ENCODE results near the gene SEC24D.

The SEC24D gene

DNA sequence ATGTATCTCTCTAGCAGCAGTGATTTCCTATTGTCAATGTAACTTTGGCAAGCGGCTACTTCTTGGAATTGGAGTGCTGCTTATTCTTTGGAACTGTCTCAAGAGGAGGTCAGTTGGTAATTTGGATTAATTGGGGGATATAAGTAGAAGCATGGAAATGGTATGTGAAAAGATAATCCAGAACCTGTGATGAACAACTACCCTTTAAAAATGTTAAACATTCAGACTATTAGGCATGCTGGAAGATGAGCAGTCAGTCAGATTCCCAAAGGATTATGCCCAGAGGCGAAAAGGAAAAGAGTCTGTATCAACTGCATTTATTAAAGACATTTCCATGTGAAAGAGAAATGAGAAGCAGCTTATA, 62.5 kb downstream of the SEC24D start:
- no peak for DNase-seq (ENCODE audit: low read depth)

GRCh38 chr4:118772767-118773428, 63.0 kb downstream of the SEC24D start:
- DNase-seq (ENCODE audit: low read depth) = no peak

DNA sequence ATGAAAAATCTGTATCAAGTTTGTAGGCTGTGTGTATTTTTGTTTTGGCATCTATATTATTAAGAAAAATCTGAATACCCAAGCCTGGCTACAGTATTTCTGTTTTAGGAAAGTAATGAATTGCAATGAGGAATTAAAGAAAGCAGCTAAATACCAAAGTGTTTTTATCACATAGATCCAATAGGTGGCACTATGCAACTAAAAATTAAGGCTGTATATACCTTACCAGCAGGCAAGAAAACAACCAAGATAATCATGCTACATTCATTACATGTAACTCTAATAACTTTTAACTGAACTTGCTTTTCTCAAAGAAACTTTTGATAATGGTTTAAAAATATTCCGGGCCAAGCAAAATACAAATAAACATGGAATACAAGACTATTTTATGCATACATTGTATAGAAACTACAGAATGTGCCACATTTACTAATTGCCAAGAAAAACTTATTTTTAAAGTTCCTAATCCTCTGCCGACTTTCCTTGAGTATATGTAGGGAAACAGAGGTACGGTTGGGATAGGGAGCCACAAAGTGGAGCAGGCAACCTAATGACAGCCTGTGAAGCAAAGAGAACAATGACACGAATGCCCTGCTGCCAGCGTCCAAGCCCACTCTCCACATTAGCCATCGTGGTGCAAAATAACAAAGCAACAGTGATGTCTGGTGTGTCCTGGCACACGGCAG, 63.7 kb downstream of the SEC24D start:
- no peak for DNase-seq (ENCODE audit: low read depth)

GRCh38 chr4:118770741-118771187, 65.2 kb downstream of the SEC24D start:
- no peak for DNase-seq (ENCODE audit: low read depth)

DNA sequence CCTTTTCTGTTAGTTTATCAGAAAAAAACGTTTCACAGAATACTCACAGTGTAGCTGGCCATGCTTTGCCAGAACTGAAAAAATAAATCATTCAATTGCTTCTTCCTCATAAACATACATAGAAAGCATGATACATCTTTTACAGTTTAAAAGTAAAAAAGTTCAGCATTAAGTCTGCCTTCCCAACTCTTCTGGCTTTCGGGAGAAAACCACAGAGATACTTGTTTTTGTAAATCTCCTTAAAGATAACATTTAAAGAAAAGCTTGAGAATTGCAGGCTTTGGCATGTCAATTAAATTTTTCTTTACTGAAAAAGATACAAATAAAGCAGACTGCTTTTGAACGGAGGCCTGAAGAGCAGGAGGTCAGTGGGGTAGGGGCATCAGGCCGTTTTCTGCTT, 66.8 kb downstream of the SEC24D start:
- no peak for DNase-seq (ENCODE audit: low read depth)

- no peak for DNase-seq (ENCODE audit: low read depth)
Observed at GRCh38 chr4:118767109-118767508, 68.8 kb downstream of the SEC24D start.

- no peak for DNase-seq (ENCODE audit: low read depth)
Observed at GRCh38 chr4:118765399-118765798, 70.5 kb downstream of the SEC24D start.

DNA sequence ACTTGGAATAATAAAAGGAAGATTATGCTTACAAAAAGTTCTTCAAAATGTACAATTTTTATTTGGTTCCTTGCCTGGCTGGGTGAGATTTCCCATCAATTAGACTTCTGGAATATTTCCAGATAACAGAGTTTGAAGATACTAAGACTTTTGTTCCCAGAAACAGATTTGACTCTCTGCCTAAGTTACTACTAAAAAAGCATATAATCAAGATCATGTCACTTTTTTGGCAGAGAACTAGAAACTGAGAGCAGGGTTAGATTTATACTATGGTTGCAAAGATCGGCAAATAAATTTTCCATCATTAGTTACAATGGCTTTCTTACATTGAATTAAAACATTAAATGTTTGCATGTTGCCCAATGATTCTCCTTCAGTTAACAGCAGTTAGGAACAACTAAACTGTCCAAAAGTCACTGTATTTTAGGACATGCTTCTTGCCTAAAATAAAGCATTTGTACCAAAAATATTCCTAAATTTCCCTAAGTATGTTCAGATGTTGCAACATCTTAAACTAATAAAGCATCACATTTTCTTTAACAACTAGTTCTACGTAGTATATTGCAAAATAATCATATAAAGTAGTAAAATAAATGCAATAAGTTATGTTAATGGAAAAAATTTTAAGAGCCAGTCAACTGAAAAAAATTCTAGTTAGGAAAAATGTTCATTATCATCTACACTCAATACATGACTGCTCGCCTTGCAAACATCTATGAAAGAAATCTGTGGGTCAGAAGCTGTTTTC, 73.0 kb downstream of the SEC24D start:
- DNase-seq (ENCODE audit: low read depth) = no peak

DNA sequence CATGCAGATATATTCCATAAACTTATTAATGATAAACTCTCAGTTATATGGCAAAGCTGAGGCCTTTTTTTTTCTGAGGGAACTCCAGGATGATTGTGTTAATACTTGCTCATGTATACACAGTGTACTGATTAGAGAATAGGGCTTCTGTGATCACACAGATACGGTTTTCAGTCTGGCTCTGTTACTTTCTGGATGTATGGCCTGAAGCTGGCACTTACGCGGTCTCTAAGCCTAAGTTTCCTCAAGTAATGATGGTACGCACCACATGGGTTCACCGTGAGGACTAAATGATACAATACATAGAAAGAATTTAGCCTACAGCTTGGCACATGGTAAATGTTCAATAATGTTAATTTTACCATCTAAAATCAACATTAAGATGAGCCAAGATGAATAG, 73.8 kb downstream of the SEC24D start:
- no peak for DNase-seq (ENCODE audit: low read depth)

GRCh38 chr4:118761397-118762016, 74.4 kb downstream of the SEC24D start:
- DNase-seq (ENCODE audit: low read depth) = no peak

DNA sequence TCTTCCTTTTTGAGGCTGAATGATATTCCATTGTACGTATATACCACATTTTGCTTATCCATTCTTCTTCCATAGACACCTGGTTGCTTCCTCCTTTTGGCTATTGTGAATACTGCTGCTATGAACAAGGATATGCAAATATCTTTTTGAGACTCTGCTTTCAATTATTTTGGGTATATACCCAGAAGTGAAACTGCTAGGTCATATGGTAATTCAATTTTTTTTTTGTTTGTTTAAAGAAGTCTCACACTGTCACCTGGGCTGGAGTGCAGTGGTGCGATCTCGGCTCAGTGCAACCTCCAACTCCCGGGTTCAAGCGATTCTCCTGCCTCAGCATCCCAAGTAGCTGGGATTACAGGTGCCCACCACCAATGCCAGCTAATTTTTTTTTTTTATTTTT, 75.4 kb downstream of the SEC24D start:
- no peak for DNase-seq (ENCODE audit: low read depth)

DNA sequence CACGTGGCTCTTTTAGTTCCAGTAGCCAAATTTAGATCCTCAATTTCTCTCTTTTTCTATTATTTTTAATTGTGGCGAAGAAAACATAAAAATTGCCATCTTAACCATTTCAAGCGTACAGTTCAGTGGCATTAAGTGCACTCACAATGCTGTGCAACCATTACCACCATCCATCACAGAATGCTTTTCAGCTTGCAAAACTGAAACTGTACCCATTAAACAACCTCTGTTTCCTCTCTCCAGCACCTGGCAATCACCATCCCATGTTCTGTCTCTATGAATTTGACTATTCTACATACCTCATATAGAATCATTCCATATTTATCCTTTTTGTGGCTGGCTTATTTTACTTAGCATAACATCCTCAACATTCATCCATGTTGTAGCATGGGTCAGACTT, 75.8 kb downstream of the SEC24D start:
- no peak for DNase-seq (ENCODE audit: low read depth)

GRCh38 chr4:118759481-118759880, 76.4 kb downstream of the SEC24D start:
- DNase-seq (ENCODE audit: low read depth) = no peak

- DNase-seq (ENCODE audit: low read depth) = no peak
Observed at GRCh38 chr4:118758293-118758692, 77.6 kb downstream of the SEC24D start.

DNA sequence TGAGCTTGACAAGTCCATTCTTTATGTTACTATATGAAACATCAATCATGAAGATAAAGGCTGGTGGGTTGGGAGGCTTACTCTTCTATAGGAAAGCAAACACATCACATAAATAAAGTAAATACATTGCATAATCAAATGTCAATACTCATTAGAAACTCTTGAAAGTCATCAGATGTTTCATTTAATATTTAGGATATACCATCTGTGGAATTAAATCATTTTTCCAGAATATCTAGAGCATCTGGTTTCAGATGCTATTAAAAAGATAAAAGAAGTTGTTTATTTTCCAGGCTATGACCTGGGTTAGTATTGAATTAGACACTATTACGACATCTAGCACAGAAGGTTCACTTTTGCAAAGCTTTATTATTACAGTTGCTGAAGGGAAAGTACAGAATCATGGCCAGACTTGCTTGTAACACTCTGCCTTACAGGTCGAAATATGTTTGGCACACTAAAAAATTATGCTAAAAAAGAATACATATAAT, 78.1 kb downstream of the SEC24D start:
- DNase-seq (ENCODE audit: low read depth) = no peak

DNA sequence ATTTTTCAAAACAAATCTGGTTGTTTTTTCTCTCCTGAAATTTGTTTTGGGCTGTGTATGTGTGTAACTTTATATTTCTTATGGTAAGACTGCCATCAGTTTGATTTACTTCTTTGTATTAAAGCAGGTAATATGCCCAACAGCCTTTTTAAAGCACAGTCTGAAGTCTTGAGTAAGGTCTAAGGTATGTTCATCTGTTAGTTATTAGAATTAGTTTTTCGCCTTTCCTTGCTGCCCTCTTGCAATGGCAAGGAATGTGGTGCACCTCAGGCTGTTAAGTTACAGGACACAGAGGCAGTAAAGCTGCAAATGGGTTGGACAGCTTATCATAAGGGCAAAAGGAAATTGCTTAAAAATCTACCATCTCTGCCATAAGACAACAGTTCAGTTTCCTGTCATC, 79.0 kb downstream of the SEC24D start:
- no peak for DNase-seq (ENCODE audit: low read depth)

GRCh38 chr4:118756429-118756828, 79.5 kb downstream of the SEC24D start:
- no peak for DNase-seq (ENCODE audit: low read depth)

GRCh38 chr4:118755438-118756226, 80.3 kb downstream of the SEC24D start:
- DNase-seq (ENCODE audit: low read depth) = no peak

DNA sequence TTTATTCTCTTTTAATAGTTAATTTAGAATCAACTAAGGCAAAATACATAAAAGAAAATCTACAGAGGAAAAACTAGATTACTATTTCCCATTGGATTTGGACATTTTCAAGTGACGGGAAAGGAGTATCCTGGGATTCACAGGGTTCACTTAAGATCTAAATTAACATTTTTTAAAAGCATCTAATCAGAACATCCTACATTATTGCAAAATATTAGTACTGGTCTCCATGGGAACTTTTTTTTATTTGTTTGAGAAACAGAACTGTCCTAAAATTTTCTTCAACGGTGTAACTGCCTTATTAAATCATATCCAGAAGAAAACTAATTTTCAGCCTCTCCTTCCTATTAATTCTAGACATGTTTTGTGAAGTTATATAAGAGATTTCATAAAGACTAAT, 81.0 kb downstream of the SEC24D start:
- DNase-seq (ENCODE audit: low read depth) = no peak

DNA sequence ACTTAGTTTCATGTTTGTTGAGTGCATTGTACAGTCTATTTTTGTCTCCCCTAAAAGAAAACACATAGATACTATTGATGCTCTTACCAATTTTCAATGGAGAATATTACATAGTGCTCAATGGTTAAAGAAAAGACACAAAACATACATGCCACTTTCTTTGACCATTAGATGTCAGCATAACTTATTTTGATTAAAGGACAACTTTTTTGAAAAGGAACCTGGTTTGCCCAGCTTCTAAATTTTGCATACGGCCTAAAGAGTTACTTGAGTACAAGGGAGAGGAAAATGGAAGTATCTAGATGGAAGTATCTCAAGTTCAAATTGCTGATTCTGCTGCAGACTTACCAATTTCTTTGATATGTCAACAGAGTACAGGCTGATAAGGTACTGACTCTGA, 82.2 kb downstream of the SEC24D start:
- DNase-seq (ENCODE audit: low read depth) = no peak

- no peak for DNase-seq (ENCODE audit: low read depth)
Observed at GRCh38 chr4:118753096-118753495, 82.8 kb downstream of the SEC24D start.

DNA sequence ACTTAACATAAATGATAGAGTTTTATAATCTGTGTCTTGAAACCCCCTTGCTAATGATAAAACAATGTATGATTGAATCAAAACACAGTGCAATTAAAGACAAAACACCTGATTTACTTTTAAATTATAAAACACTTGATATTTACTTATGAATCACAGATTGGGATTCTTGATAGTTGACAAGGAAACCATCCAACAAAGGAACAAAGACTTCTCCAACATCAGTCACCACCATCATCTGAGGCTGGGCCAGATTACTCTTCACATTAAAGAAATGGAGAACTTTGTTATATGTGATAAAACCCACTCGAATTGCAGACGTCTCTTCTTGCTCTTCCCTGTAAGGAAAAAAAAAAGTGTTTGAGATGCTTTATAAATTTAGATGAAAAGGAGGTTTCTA, 83.4 kb downstream of the SEC24D start:
- DNase-seq (ENCODE audit: low read depth) = no peak

Measured in T-helper 22 cell (primary cell).